Measurements from ENCODE around the gene C1QL3.

The C1QL3 gene

GRCh38 chr10:16493884-16494536 lies 27.7 kb downstream of the C1QL3 start:
- no peak for DNase-seq (ENCODE audit: low read depth)

- DNase-seq (ENCODE audit: low read depth) = no peak
Observed at GRCh38 chr10:16491933-16492332, 29.7 kb downstream of the C1QL3 start.

- no peak for DNase-seq (ENCODE audit: low read depth)
Observed at GRCh38 chr10:16490511-16490910, 31.2 kb downstream of the C1QL3 start.

GRCh38 chr10:16483241-16483917 lies 38.3 kb downstream of the C1QL3 start:
- no peak for DNase-seq (ENCODE audit: low read depth)

- DNase-seq (ENCODE audit: low read depth) = no peak
Observed at GRCh38 chr10:16481052-16481728, 40.5 kb downstream of the C1QL3 start.

GRCh38 chr10:16478801-16479200 lies 42.9 kb downstream of the C1QL3 start:
- DNase-seq (ENCODE audit: low read depth) = no peak

GRCh38 chr10:16477757-16478156 lies 43.9 kb downstream of the C1QL3 start:
- no peak for DNase-seq (ENCODE audit: low read depth)

GRCh38 chr10:16472828-16473227 lies 48.9 kb downstream of the C1QL3 start:
- no peak for DNase-seq (ENCODE audit: low read depth)

GRCh38 chr10:16470747-16471146 lies 50.9 kb downstream of the C1QL3 start:
- DNase-seq (ENCODE audit: low read depth) = no peak

GRCh38 chr10:16466001-16466400 lies 55.7 kb downstream of the C1QL3 start:
- no peak for DNase-seq (ENCODE audit: low read depth)

All from amniotic epithelial cell (primary cell).